OCI-LY7 (cell line): ENCODE data around the gene CLDN16. TPM values are rescaled to one million over a fixed set of nuclear protein-coding genes. Genes with fewer than 3 reads are reported as not detected.

Experiments used
- BruUV-seq: library from RNA; stranded (reverse); fragments of 400-500 nt; replicated peaks from 2 replicates; lab custom pipeline; 2021; lab: Mats Ljungman, UMichigan
- CTCF ChIA-PET: fragments of 300-600 bp; sonication (Branson Sonifier 250); formaldehyde crosslinking; loops from one replicate; lab custom pipeline; 2022; ENCODE audit warnings: antibody characterized with exemption; ENCODE audit not compliant: unreplicated experiment; lab: Charles Lee
- POLR2A ChIA-PET: fragments of 300-600 bp; sonication (Branson Sonifier 250); formaldehyde crosslinking; loops from one replicate; lab custom pipeline; 2022; ENCODE audit warnings: antibody characterized with exemption; lab: Charles Lee
- DNase-seq: peaks from one replicate; pipeline ENCODE4 v3.0.0-alpha.2; 2015; ENCODE audit warnings: low spot score
- H2AFZ ChIP-seq: fragments of 200-600 bp; sonication (generic), shearing (Covaris generic); 2 replicates; pipeline ENCODE4 v1.6.1; 2014; ENCODE audit warnings: mild to moderate bottlenecking, antibody characterized with exemption, low read length, moderate library complexity
- H3K27ac ChIP-seq: fragments of 200-600 bp; sonication (generic); 2 replicates; pipeline ENCODE4 v1.5.1; 2014; ENCODE audit warnings: mixed run types, low read depth, mild to moderate bottlenecking, moderate library complexity, low read length, inconsistent platforms; ENCODE audit not compliant: poor library complexity, severe bottlenecking
- H3K36me3 ChIP-seq: fragments of 200-600 bp; sonication (generic); 2 replicates; pipeline ENCODE4 v1.6.1; 2014; ENCODE audit warnings: mild to moderate bottlenecking, antibody characterized with exemption, low read length, moderate library complexity, mixed read lengths; ENCODE audit not compliant: insufficient read depth
- H3K4me1 ChIP-seq: fragments of 200-600 bp; sonication (generic); 2 replicates; pipeline ENCODE4 v1.5.1; 2014; ENCODE audit warnings: mild to moderate bottlenecking, low read length; ENCODE audit not compliant: insufficient read depth, poor library complexity, severe bottlenecking
- H3K4me2 ChIP-seq: fragments of 200-600 bp; sonication (generic); 2 replicates; pipeline ENCODE4 v1.6.1; 2014; ENCODE audit warnings: mild to moderate bottlenecking, low read length
- H3K4me3 ChIP-seq: fragments of 200-600 bp; sonication (generic); 2 replicates; pipeline ENCODE4 v1.5.1; 2014; ENCODE audit warnings: mild to moderate bottlenecking, low read depth, low read length; ENCODE audit not compliant: poor library complexity, severe bottlenecking
- H3K79me2 ChIP-seq: fragments of 200-600 bp; sonication (generic); 2 replicates; pipeline ENCODE4 v1.6.1; 2016; ENCODE audit warnings: low read depth, mild to moderate bottlenecking, low read length, moderate library complexity, mixed read lengths; ENCODE audit not compliant: insufficient read depth
- H3K9me2 ChIP-seq: fragments of 200-600 bp; sonication (generic); 2 replicates; pipeline ENCODE4 v1.6.1; 2016; ENCODE audit warnings: mild to moderate bottlenecking, low read length, mixed read lengths; ENCODE audit not compliant: insufficient read depth
- H3K9me3 ChIP-seq: fragments of 200-600 bp; sonication (generic); 2 replicates; pipeline ENCODE4 v1.6.1; 2014; ENCODE audit warnings: mild to moderate bottlenecking, mixed run types, low read length, mixed read lengths
- H4K20me1 ChIP-seq: fragments of 200-600 bp; sonication (generic); 2 replicates; pipeline ENCODE4 v1.6.1; 2014; ENCODE audit warnings: mild to moderate bottlenecking, antibody characterized with exemption, low read length, moderate library complexity, mixed read lengths; ENCODE audit not compliant: insufficient read depth
- EZH2phosphoT487 ChIP-seq: fragments of 200-600 bp; sonication (generic); IDR thresholded peaks from 2 replicates; pipeline ENCODE4 v1.6.1; 2018; ENCODE audit warnings: low read depth, borderline replicate concordance, mild to moderate bottlenecking, mixed run types, antibody characterized with exemption, low read length, moderate library complexity, mixed read lengths
- intact Hi-C: fragments of 100-400 bp; cut with micrococcal nuclease; formaldehyde crosslinking; loops from one replicate; pipeline ENCODE4 v1.10.0; 2022; ENCODE audit not compliant: unreplicated experiment
- total RNA-seq, 2 experiments: library from RNA; depleted of rRNA in 1 of 2; stranded (reverse); fragments of >200 nt in 1 of 2; shearing (Covaris generic) in 1 of 2; gene quantifications; 2 replicates each; pipeline ENCODE4 v1.2.3, GENCODE V29; 2014 to 2022
- TF ChIP-seq, protein P1 (sequence below): fragments of 200-600 bp; sonication (generic); conservative IDR thresholded peaks from 2 replicates; pipeline ENCODE4 v1.5.1; 2014; ENCODE audit warnings: mild to moderate bottlenecking, antibody characterized with exemption, low read length, moderate library complexity, mixed read lengths

Gene CLDN16
- total RNA-seq, 2 experiments from 2014 or later = not detected

DNA sequence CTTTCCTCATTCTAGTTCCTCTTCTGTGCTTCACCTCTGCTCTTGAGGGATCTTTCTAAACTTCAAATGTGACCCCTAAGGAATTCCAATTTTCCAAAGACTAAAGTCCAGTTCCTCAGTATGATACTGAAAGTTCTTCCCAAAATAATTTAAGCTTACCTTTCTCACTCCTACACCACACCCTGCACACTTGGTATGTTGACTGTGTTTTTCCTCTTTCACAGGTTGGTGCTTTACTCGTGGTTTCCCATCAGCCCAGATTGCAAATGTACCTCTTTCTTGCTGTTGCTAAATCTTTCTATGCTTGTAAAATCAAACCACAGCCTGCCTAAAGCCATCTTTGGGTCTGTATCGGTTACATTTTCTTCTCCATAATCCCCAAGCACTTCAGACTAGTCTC lies 30.5 kb upstream of the CLDN16 start:
- H3K4me2 ChIP-seq = no peak overlapping the region
- POLR2A ChIA-PET = no interaction called here
- H4K20me1 ChIP-seq = no peaks in the 10 kb centered on the region
- no peaks in the 10 kb centered on the region for H3K9me2 ChIP-seq
- CTCF ChIA-PET = no interaction called here
- no peak overlapping the region for H3K4me3 ChIP-seq
- no peaks in the 10 kb centered on the region for H3K36me3 ChIP-seq
- no peaks in the 10 kb centered on the region for H3K4me1 ChIP-seq
- H3K9me3 ChIP-seq = no peaks in the 10 kb centered on the region
- no peak overlapping the region for H2AFZ ChIP-seq
- TF ChIP-seq, protein P1, sequence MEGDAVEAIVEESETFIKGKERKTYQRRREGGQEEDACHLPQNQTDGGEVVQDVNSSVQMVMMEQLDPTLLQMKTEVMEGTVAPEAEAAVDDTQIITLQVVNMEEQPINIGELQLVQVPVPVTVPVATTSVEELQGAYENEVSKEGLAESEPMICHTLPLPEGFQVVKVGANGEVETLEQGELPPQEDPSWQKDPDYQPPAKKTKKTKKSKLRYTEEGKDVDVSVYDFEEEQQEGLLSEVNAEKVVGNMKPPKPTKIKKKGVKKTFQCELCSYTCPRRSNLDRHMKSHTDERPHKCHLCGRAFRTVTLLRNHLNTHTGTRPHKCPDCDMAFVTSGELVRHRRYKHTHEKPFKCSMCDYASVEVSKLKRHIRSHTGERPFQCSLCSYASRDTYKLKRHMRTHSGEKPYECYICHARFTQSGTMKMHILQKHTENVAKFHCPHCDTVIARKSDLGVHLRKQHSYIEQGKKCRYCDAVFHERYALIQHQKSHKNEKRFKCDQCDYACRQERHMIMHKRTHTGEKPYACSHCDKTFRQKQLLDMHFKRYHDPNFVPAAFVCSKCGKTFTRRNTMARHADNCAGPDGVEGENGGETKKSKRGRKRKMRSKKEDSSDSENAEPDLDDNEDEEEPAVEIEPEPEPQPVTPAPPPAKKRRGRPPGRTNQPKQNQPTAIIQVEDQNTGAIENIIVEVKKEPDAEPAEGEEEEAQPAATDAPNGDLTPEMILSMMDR = no peak
- TF ChIP-seq EZH2phosphoT487 = no peak
- DNase-seq = no peak
- H3K27ac ChIP-seq = no peak overlapping the region
- no peaks in the 10 kb centered on the region for H3K79me2 ChIP-seq
- intact Hi-C loops = no loop called here
- no TSS peak for BruUV-seq

GRCh38 chr3:190359813-190360212 lies 28.1 kb upstream of the CLDN16 start:
- H3K4me1 ChIP-seq = no peaks in the 10 kb centered on the region
- intact Hi-C loops = no loop called here
- H3K36me3 ChIP-seq = no peaks in the 10 kb centered on the region
- no peaks in the 10 kb centered on the region for H3K79me2 ChIP-seq
- H3K9me3 ChIP-seq = no peaks in the 10 kb centered on the region
- no peak overlapping the region for H3K27ac ChIP-seq
- H3K4me2 ChIP-seq = no peak overlapping the region
- TF ChIP-seq, protein P1 = no peak
- no peak for TF ChIP-seq EZH2phosphoT487
- H3K9me2 ChIP-seq = no peaks in the 10 kb centered on the region
- no peak overlapping the region for H2AFZ ChIP-seq
- ChIA-PET POLR2A (no interaction called here), CTCF (no interaction called here)
- H3K4me3 ChIP-seq = no peak overlapping the region
- no TSS peak for BruUV-seq
- DNase-seq = no peak
- no peaks in the 10 kb centered on the region for H4K20me1 ChIP-seq

DNA sequence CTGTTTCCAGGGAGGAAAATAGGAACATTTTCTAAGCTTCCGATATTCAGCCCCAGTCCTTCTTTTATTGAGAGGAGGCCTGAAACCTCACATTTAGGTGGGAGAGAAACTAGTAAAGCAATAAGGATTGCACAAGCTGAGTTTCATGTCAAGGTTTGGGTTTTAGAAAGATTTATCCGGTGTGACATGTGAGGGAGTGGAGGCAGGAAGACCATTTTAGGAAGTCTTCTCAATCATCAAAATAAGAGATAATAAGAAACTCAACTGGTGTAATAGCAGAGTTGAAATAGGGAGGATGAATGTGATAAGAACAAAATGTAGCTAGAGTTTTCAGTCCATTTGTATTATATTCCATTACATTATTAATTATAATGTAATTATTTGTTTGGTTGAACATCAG lies 27.7 kb upstream of the CLDN16 start:
- CTCF ChIA-PET = no interaction called here
- Histone ChIP-seq H4K20me1 (no peaks in the 10 kb centered on the region), H3K9me3 (no peaks in the 10 kb centered on the region), H3K4me1 (no peaks in the 10 kb centered on the region), H3K4me3 (no peak overlapping the region), H2AFZ (no peak overlapping the region), H3K27ac (no peak overlapping the region), H3K9me2 (no peaks in the 10 kb centered on the region), H3K36me3 (no peaks in the 10 kb centered on the region), H3K79me2 (no peaks in the 10 kb centered on the region), H3K4me2 (no peak overlapping the region)
- TF ChIP-seq EZH2phosphoT487 = no peak
- TF ChIP-seq, protein P1 = no peak
- BruUV-seq = no TSS peak
- POLR2A ChIA-PET = interaction anchor here (0.5 kb wide), 1 partner anchor 81 kb away, joined by 4 read pairs; no protein-coding TSS in a partner anchor
- intact Hi-C loops = no loop called here
- no peak for DNase-seq
